Measurements from ENCODE around the gene ARHGEF28. TPM values are rescaled to one million over a fixed set of nuclear protein-coding genes. Genes with fewer than 3 reads are reported as not detected.

ARHGEF28 gene
- total RNA-seq, 4 donors from 2014 or later = 8.2 to 16.5 (median 15.4) TPM

- TF ChIP-seq CTCF (IDR thresholded peaks at IDR 0.05) = no peak
- no peak for ATAC-seq (ENCODE audit: low FRiP score)
These were observed 231.0 kb downstream of the ARHGEF28 start for GRCh38 chr5:73856997-73857396.

GRCh38 chr5:73857446-73857845 is 231.4 kb downstream of the ARHGEF28 start:
- ATAC-seq (ENCODE audit: low FRiP score) = no peak
- TF ChIP-seq CTCF (IDR thresholded peaks at IDR 0.05) = no peak

More at GRCh38 chr5:73856997-73857396, 231.0 kb downstream of the ARHGEF28 start:
- no peak for DNase-seq (ENCODE audit: low spot score)

GRCh38 chr5:73858054-73858453 is 232.1 kb downstream of the ARHGEF28 start:
- TF ChIP-seq CTCF (IDR thresholded peaks at IDR 0.05) = no peak
- ATAC-seq (ENCODE audit: low FRiP score) (no peak), DNase-seq (ENCODE audit: low spot score) (no peak)

More at GRCh38 chr5:73857446-73857845, 231.4 kb downstream of the ARHGEF28 start:
- DNase-seq (ENCODE audit: low spot score) = no peak

- DNase-seq (ENCODE audit: low spot score) = no peak
- no peak for TF ChIP-seq CTCF (IDR thresholded peaks at IDR 0.05)
- ATAC-seq (ENCODE audit: low FRiP score) = no peak
These were observed 232.8 kb downstream of the ARHGEF28 start for GRCh38 chr5:73858776-73859175.

GRCh38 chr5:73859696-73860095 is 233.7 kb downstream of the ARHGEF28 start:
- DNase-seq (ENCODE audit: low spot score) (no peak), ATAC-seq (ENCODE audit: low FRiP score) (no peak)
- no peak for TF ChIP-seq CTCF (IDR thresholded peaks at IDR 0.05)

GRCh38 chr5:73861313-73861988 is 235.5 kb downstream of the ARHGEF28 start:
- DNase-seq (ENCODE audit: low spot score) (no peak), ATAC-seq (ENCODE audit: low FRiP score) (no peak)
- TF ChIP-seq CTCF (IDR thresholded peaks at IDR 0.05) = no peak

GRCh38 chr5:73862796-73863195 is 236.8 kb downstream of the ARHGEF28 start:
- TF ChIP-seq CTCF (IDR thresholded peaks at IDR 0.05) = no peak
- no peak for ATAC-seq (ENCODE audit: low FRiP score)
- DNase-seq (ENCODE audit: low spot score) = no peak

Data from omental fat pad (tissue), 4 donors.